Ovary (tissue), 9 donors: ENCODE measurements around the gene ARID2. TPM values are rescaled to one million over a fixed set of nuclear protein-coding genes. Genes with fewer than 3 reads are reported as not detected.

Experiments used
- DNase-seq, 5 donors: peaks; one replicate each; pipeline ENCODE4 v3.0.0-alpha.2; 2019 to 2020
- H3K27ac ChIP-seq, 2 donors: fragments of 200-600 bp; one replicate each; pipeline versions ENCODE4 v1.5.1 to v1.8.0; 2019 to 2022
- H3K27me3 ChIP-seq: fragments of 200-600 bp; one replicate; pipeline ENCODE4 v1.8.0; 2022
- H3K36me3 ChIP-seq: fragments of 200-600 bp; sonication (generic); one replicate; pipeline ENCODE4 v1.5.1; 2019
- H3K4me1 ChIP-seq: one replicate; pipeline ENCODE4 v1.8.1; 2013; ENCODE audit warnings: mild to moderate bottlenecking, moderate library complexity; ENCODE audit not compliant: insufficient read depth
- H3K4me3 ChIP-seq: fragments of 200-600 bp; sonication (generic); one replicate; pipeline ENCODE4 v1.5.1; 2017
- H3K9me3 ChIP-seq, 2 donors: fragments of 200-600 bp in 1 of 2; sonication (generic) in 1 of 2; one replicate each; pipeline versions ENCODE4 v1.5.1 to v1.8.1; 2013 to 2019; ENCODE audit warnings: mild to moderate bottlenecking in 1 of 2, moderate library complexity in 1 of 2
- CTCF ChIP-seq, 3 donors: fragments of 450-650 bp in 2 of 3; fragments of 200-600 bp in 1 of 3; IDR thresholded peaks; one replicate each; pipeline versions ENCODE4 v1.5.1 to v1.8.0; 2016 to 2022; ENCODE audit warnings: antibody characterized with exemption in 3 of 3, mild to moderate bottlenecking in 1 of 3
- EP300 ChIP-seq: sonication (generic); formaldehyde crosslinking; IDR thresholded peaks from one replicate; pipeline ENCODE4 v1.6.1; 2017; ENCODE audit warnings: antibody characterized with exemption
- POLR2A ChIP-seq: fragments of 450-650 bp; IDR thresholded peaks from one replicate; pipeline ENCODE4 v1.6.1; 2017; ENCODE audit warnings: antibody characterized with exemption, mild to moderate bottlenecking, moderate library complexity
- WGBS, 3 donors: extraction: QIAGEN DNeasy Blood & Tissue Kit in 1 of 3; methylation state at CpG; one replicate each; pipeline versions ENCODE4 v1.1.5 to v1.1.7; 2013 to 2017; 5-methylcytosine and 5-hydroxymethylcytosine counted together
- intact Hi-C, 4 donors: fragments of 100-400 bp; cut with DNase I; formaldehyde crosslinking; loops; one replicate each; pipeline versions ENCODE4 v1.11.0 to v1.15.1; 2022 to 2023
- polyA plus RNA-seq, 2 donors: library from polyadenylated mRNA; stranded (reverse); fragments of 200-250 nt in 1 of 2; fragments of 350-450 nt in 1 of 2; fragmentation: Illumina TruSeq in 1 of 2; extraction: RNeasy Lipid Tissue Mini Kit (QIAGEN cat#74804) in 1 of 2; gene quantifications; one replicate each; pipeline ENCODE4 v1.2.3, GENCODE V29; 2013 to 2014
- total RNA-seq, 7 donors: library from RNA; depleted of rRNA in 2 of 7; stranded (reverse); fragments of >200 nt in 2 of 7; fragmentation: NEBNext Ultra II Directional in 3 of 7; extraction: Animal tissue kit (Norgen Biotek cat#: 25700) in 3 of 7; gene quantifications; one replicate each; pipeline versions ENCODE4 v1.1.0 to v1.2.4, GENCODE V29; 2016 to 2023
- donor health status: DM: no; HTN: no; CAD: no; lungs with moderate emphysema.
- donor health status: DM: no; HTN: no; CAD: no.
- donor health status: Bipolar disorder and iron deficiency.
- donor health status: DM: yes; HTN: yes; CAD: no.
- donor health status: DM: no; HTN: no; CAD: no.
- donor health status: DM: yes; HTN: yes; CAD: no.

ARID2 gene
- total and polyA plus RNA-seq, 9 donors: 7.9 to 39.5 (median 32.1) TPM

GRCh38 chr12:45708901-45709300 lies 20.6 kb upstream of the ARID2 start:
- H3K4me3 ChIP-seq: no peak overlapping the region
- no peak for DNase-seq
- no peaks in the 10 kb centered on the region for H3K9me3 ChIP-seq
- no peaks in the 10 kb centered on the region for H3K27me3 ChIP-seq
- 20 to 24% (median 23%) methylated on average over 2 of the region's 2 CpGs for WGBS, 3 donors
- TF ChIP-seq POLR2A: no peak
- TF ChIP-seq CTCF (IDR thresholded peaks at IDR 0.05): no peak
- no peak for TF ChIP-seq EP300
- H3K36me3 ChIP-seq: no peaks in the 10 kb centered on the region
- H3K27ac ChIP-seq: no peak overlapping the region
- H3K4me1 ChIP-seq: no peaks in the 10 kb centered on the region
- intact Hi-C loops: no loop called here

- H3K4me3 ChIP-seq: no peak overlapping the region
- 95 to 96% (median 95%) methylated on average over 4 of the region's 4 CpGs for WGBS, 3 donors
- no peak overlapping the region for H3K27ac ChIP-seq
- no peaks in the 10 kb centered on the region for H3K36me3 ChIP-seq
- no peaks in the 10 kb centered on the region for H3K9me3 ChIP-seq
- DNase-seq: no peak
- H3K4me1 ChIP-seq: no peaks in the 10 kb centered on the region
- no peaks in the 10 kb centered on the region for H3K27me3 ChIP-seq
- TF ChIP-seq CTCF (IDR thresholded peaks at IDR 0.05): no peak
- TF ChIP-seq POLR2A: no peak
- TF ChIP-seq EP300: no peak
- intact Hi-C loops: no loop called here
Observed at GRCh38 chr12:45712319-45712718, 17.2 kb upstream of the ARID2 start.

GRCh38 chr12:45713078-45713477 lies 16.4 kb upstream of the ARID2 start:
- Histone ChIP-seq H3K9me3 (no peaks in the 10 kb centered on the region), H3K36me3 (no peaks in the 10 kb centered on the region), H3K4me3 (no peak overlapping the region), H3K27ac (no peak overlapping the region), H3K27me3 (no peaks in the 10 kb centered on the region), H3K4me1 (no peaks in the 10 kb centered on the region)
- 64 to 72% (median 65%) methylated on average over 2 of the region's 2 CpGs for WGBS, 3 donors
- intact Hi-C loops: no loop called here
- no peak for DNase-seq
- TF ChIP-seq CTCF (IDR thresholded peaks at IDR 0.05) (no peak), POLR2A (no peak), EP300 (no peak)

- H3K36me3 ChIP-seq: no peaks in the 10 kb centered on the region
Observed at GRCh38 chr12:45718306-45718705, 11.2 kb upstream of the ARID2 start.

More at GRCh38 chr12:45718306-45718705, 11.2 kb upstream of the ARID2 start:
- H3K4me3 ChIP-seq: no peak overlapping the region
- H3K4me1 ChIP-seq: peaks cover 7% of the 10 kb centered on the region
- no peaks in the 10 kb centered on the region for H3K9me3 ChIP-seq
- TF ChIP-seq POLR2A (no peak), EP300 (no peak), CTCF (IDR thresholded peaks at IDR 0.05) (no peak)
- intact Hi-C loops: no loop called here
- no peak overlapping the region for H3K27ac ChIP-seq
- DNase-seq: no peak
- H3K27me3 ChIP-seq: no peaks in the 10 kb centered on the region
- 84 to 86% (median 86%) methylated on average over 4 of the region's 4 CpGs for WGBS, 3 donors
